SU-DHL-6 (cell line): ENCODE results near the gene TTC23.

Experiments used
- H2AFZ ChIP-seq: fragments of 200-600 bp; sonication (generic); 2 replicates; pipeline ENCODE4 v1.6.1; 2014; ENCODE audit warnings: low read depth, mild to moderate bottlenecking, moderate library complexity, mixed read lengths, antibody characterized with exemption, low read length; ENCODE audit not compliant: severe bottlenecking
- H3F3A ChIP-seq: fragments of 200-600 bp; shearing (Covaris generic); 2 replicates; pipeline ENCODE4 v1.6.0; 2016; ENCODE audit warnings: antibody characterized with exemption, mild to moderate bottlenecking; ENCODE audit not compliant: insufficient read depth
- H3K27ac ChIP-seq: fragments of 200-600 bp; sonication (generic); 2 replicates; pipeline ENCODE4 v1.5.1; 2016; ENCODE audit warnings: low read depth, mild to moderate bottlenecking, low read length, moderate library complexity, mixed read lengths
- H3K27me3 ChIP-seq: fragments of 200-600 bp; sonication (generic), shearing (Covaris generic); 2 replicates; pipeline ENCODE4 v1.6.0; 2014; ENCODE audit warnings: mild to moderate bottlenecking, low read length
- H3K36me3 ChIP-seq: fragments of 200-600 bp; sonication (generic); 2 replicates; pipeline ENCODE4 v1.6.1; 2014; ENCODE audit warnings: mild to moderate bottlenecking, low read length, mixed read lengths
- H3K4me2 ChIP-seq: fragments of 300-600, 200-600 bp; shearing (Covaris generic), sonication (generic); 2 replicates; pipeline ENCODE4 v1.6.0; 2014; ENCODE audit warnings: low read length, low read depth, mild to moderate bottlenecking; ENCODE audit not compliant: poor library complexity, severe bottlenecking
- H3K4me3 ChIP-seq: fragments of 200-600 bp; sonication (generic); 2 replicates; pipeline ENCODE4 v1.5.1; 2014; ENCODE audit warnings: antibody characterized with exemption, low read length, mild to moderate bottlenecking, mixed read lengths; ENCODE audit not compliant: insufficient read depth, poor library complexity, severe bottlenecking
- H3K79me2 ChIP-seq: fragments of 200-600 bp; sonication (generic); 2 replicates; pipeline ENCODE4 v1.6.1; 2014; ENCODE audit warnings: mild to moderate bottlenecking, low read length, moderate library complexity; ENCODE audit not compliant: insufficient read depth
- H3K9ac ChIP-seq: fragments of 200-600 bp; sonication (generic); 2 replicates; pipeline ENCODE4 v1.7.0; 2014; ENCODE audit warnings: mild to moderate bottlenecking, low read length
- H3K9me2 ChIP-seq: fragments of 200-600 bp; sonication (generic); replicated peaks from 2 replicates; pipeline ENCODE4 v1.6.1; 2014; ENCODE audit warnings: low read length; ENCODE audit not compliant: insufficient read depth
- H3K9me3 ChIP-seq: fragments of 200-600 bp; sonication (generic); 2 replicates; pipeline ENCODE4 v1.6.1; 2014; ENCODE audit warnings: low read length, mixed read lengths; ENCODE audit not compliant: insufficient read depth
- H4K20me1 ChIP-seq: fragments of 200-600 bp; sonication (generic); 2 replicates; pipeline ENCODE4 v1.6.1; 2014; ENCODE audit warnings: low read depth, mild to moderate bottlenecking, antibody characterized with exemption, low read length, moderate library complexity, mixed read lengths
- EZH2phosphoT487 ChIP-seq: fragments of 200-600 bp; sonication (generic), shearing (Covaris generic); conservative IDR thresholded peaks from 2 replicates; pipeline ENCODE4 v1.6.1; 2018; ENCODE audit warnings: mild to moderate bottlenecking, antibody characterized with exemption, low read length, moderate library complexity, mixed read lengths
- TF ChIP-seq, protein P1 (sequence below): fragments of 200-600 bp; sonication (generic); IDR thresholded peaks from one replicate; pipeline ENCODE4 v1.5.1; 2017; ENCODE audit warnings: antibody characterized with exemption, mild to moderate bottlenecking, low read length, moderate library complexity; ENCODE audit not compliant: insufficient read depth, poor library complexity, severe bottlenecking

The TTC23 gene

DNA sequence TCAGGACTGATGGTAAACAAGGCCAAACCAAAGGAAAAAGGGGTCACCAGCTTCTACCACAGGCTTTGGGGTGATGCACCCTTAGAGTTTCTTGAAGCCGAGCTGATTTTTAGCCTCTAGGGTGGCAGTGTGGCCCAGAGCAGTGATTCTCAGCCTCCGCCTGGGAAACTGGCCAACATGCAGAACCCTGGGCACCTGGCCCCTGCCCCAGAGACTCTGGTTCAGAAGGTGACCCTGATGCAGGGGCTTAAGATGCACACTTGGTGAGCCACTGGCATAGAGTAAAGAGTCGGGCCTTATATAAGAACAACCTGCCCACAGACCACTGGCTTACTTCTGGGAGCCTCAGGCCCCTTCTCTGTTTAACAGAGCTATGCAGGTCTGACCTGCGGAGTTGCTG is 100.0 kb downstream of the TTC23 start:
- Histone ChIP-seq H3F3A (no peaks in the 10 kb centered on the region), H3K9ac (no peak overlapping the region), H3K36me3 (no peaks in the 10 kb centered on the region), H3K9me2 (no peaks in the 10 kb centered on the region), H3K79me2 (no peaks in the 10 kb centered on the region), H3K9me3 (no peaks in the 10 kb centered on the region), H3K4me3 (no peak overlapping the region), H2AFZ (no peak overlapping the region), H3K4me2 (no peak overlapping the region), H3K27me3 (no peaks in the 10 kb centered on the region), H4K20me1 (no peaks in the 10 kb centered on the region), H3K27ac (no peak overlapping the region)
- TF ChIP-seq, protein P1, sequence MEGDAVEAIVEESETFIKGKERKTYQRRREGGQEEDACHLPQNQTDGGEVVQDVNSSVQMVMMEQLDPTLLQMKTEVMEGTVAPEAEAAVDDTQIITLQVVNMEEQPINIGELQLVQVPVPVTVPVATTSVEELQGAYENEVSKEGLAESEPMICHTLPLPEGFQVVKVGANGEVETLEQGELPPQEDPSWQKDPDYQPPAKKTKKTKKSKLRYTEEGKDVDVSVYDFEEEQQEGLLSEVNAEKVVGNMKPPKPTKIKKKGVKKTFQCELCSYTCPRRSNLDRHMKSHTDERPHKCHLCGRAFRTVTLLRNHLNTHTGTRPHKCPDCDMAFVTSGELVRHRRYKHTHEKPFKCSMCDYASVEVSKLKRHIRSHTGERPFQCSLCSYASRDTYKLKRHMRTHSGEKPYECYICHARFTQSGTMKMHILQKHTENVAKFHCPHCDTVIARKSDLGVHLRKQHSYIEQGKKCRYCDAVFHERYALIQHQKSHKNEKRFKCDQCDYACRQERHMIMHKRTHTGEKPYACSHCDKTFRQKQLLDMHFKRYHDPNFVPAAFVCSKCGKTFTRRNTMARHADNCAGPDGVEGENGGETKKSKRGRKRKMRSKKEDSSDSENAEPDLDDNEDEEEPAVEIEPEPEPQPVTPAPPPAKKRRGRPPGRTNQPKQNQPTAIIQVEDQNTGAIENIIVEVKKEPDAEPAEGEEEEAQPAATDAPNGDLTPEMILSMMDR, result no peak
- TF ChIP-seq EZH2phosphoT487, result no peak

DNA sequence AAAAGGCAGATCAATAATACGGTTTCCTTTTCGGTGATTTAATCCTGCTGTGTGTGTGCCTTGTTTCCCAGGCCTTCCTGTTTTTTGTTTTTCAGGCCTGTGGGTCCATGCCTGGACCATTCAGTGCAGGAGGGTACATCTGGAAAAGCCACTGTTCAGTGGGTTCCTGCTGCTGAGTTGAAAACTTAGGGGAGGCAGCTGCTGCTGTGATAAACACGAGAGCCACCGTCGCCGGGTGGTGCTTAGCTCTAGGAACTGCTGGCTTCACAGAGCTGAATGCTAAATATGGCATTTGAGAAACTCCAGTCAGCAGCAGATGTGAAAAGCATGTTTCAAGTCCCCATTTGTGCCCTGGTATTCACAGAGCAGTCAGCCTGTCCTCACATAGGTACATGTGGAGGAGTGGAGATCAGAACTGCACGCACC is 100.5 kb downstream of the TTC23 start:
- no peaks in the 10 kb centered on the region for H3K9me2 ChIP-seq
- no peak overlapping the region for H3K4me2 ChIP-seq
- H3K9me3 ChIP-seq, result no peaks in the 10 kb centered on the region
- H3K27ac ChIP-seq, result no peak overlapping the region
- no peaks in the 10 kb centered on the region for H3K27me3 ChIP-seq
- no peak overlapping the region for H3K9ac ChIP-seq
- H3K79me2 ChIP-seq, result no peaks in the 10 kb centered on the region
- H3K4me3 ChIP-seq, result no peak overlapping the region
- no peaks in the 10 kb centered on the region for H4K20me1 ChIP-seq
- H2AFZ ChIP-seq, result no peak overlapping the region
- TF ChIP-seq EZH2phosphoT487, result no peak
- TF ChIP-seq, protein P1, result no peak
- no peaks in the 10 kb centered on the region for H3K36me3 ChIP-seq
- no peaks in the 10 kb centered on the region for H3F3A ChIP-seq

DNA sequence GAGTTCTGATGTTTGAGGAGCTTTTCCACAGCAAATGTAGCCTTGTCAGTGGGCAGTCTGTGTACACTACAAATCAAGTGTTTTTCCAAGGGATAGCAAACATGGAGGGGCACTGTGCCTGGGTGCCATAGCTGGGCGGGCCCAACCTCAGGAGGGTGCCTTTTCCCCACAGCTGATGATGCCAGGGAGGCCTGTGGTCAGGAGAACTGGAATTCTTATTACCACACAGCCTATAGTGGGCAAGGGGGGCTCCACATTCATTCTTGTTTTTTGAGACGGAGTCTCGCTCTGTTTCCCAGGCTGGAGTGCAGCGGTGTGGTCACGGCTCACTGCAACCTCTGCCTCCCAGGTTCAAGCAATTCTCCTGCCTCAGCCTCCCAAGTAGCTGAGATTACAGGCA is 102.7 kb downstream of the TTC23 start:
- Histone ChIP-seq H3K27me3 (no peaks in the 10 kb centered on the region), H3K4me3 (no peak overlapping the region)

More for the DNA sequence above, 102.7 kb downstream of the TTC23 start:
- Histone ChIP-seq H3K9ac (no peak overlapping the region), H3K27ac (no peak overlapping the region), H4K20me1 (no peaks in the 10 kb centered on the region), H2AFZ (no peak overlapping the region), H3K9me2 (no peaks in the 10 kb centered on the region), H3K9me3 (no peaks in the 10 kb centered on the region), H3F3A (no peaks in the 10 kb centered on the region), H3K4me2 (no peak overlapping the region), H3K36me3 (no peaks in the 10 kb centered on the region), H3K79me2 (no peaks in the 10 kb centered on the region)
- TF ChIP-seq, protein P1, result no peak
